Measurements from ENCODE around the gene RYR2. TPM values are rescaled to one million over a fixed set of nuclear protein-coding genes. Genes with fewer than 3 reads are reported as not detected.

Gene RYR2
- total RNA-seq, 1 experiment from 2014 or later, result 3.4 TPM

- Histone ChIP-seq H4K5ac (ENCODE audit: insufficient read length, low read depth, low read length) (no peak overlapping the region), H3K27me3 (ENCODE audit: insufficient read depth, low read length) (no peaks in the 10 kb centered on the region), H3T11ph (ENCODE audit: low read length) (no peak overlapping the region), H3K79me1 (ENCODE audit: insufficient read depth, low read depth, low read length, poor library complexity, severe bottlenecking) (no peaks in the 10 kb centered on the region), H2AK5ac (ENCODE audit: insufficient read length, low read length) (no peak overlapping the region), H2BK15ac (ENCODE audit: low read depth, low read length) (no peak overlapping the region), H3K9ac (ENCODE audit: extremely low read depth, insufficient read length, low read length) (no peak overlapping the region), H3K4ac (ENCODE audit: low read depth, low read length) (no peak overlapping the region), H3K9me3 (ENCODE audit: control insufficient read depth, low read depth, low read length) (no peaks in the 10 kb centered on the region), H2BK12ac (ENCODE audit: insufficient read length, low read depth, low read length) (no peak overlapping the region), H3K4me2 (ENCODE audit: insufficient read depth, insufficient read length, low read length) (no peak overlapping the region), H3K14ac (ENCODE audit: insufficient read depth, low read length) (no peak overlapping the region), H3K56ac (ENCODE audit: insufficient read length, low read depth, low read length) (no peak overlapping the region), H2BK5ac (ENCODE audit: insufficient read length, low read length) (no peak overlapping the region), H3K18ac (ENCODE audit: insufficient read length, low read depth, low read length) (no peak overlapping the region), H3K23ac (ENCODE audit: insufficient read length, low read depth, low read length) (no peak overlapping the region), H4K91ac (ENCODE audit: insufficient read length, low read depth, low read length) (no peak overlapping the region), H3K4me1 (ENCODE audit: insufficient read depth, low read length) (no peaks in the 10 kb centered on the region), H4K8ac (replicated peaks; ENCODE audit: insufficient read length, low read depth, low read length) (no peak overlapping the region), H2BK20ac (ENCODE audit: low read depth, low read length, poor library complexity, severe bottlenecking) (no peak overlapping the region), H3K79me2 (ENCODE audit: insufficient read depth, low read length) (no peaks in the 10 kb centered on the region), H3K27ac (ENCODE audit: insufficient read length, low read depth, low read length) (no peak overlapping the region), H2AFZ (ENCODE audit: low read length) (no peak overlapping the region), H3K23me2 (ENCODE audit: insufficient read length, low read depth, low read length, poor library complexity, severe bottlenecking) (no peaks in the 10 kb centered on the region), H2BK120ac (ENCODE audit: low read depth, low read length, poor library complexity, severe bottlenecking) (no peak overlapping the region), H4K20me1 (ENCODE audit: control insufficient read depth, insufficient read depth, insufficient read length) (no peaks in the 10 kb centered on the region)
- Mint-ChIP-seq H3K36me3 (ENCODE audit: insufficient read depth in 1 of 3, low read depth in 3 of 3) (peaks cover 3 to 10% (median 5%) of the 10 kb centered on the region in 3 experiments; a peak in 2 of 7 replicates), H3K27me3 (ENCODE audit: low read depth) (no peaks in the 10 kb centered on the region), H3K4me3 (no peak overlapping the region), H3K9me3 (peaks cover 0 to 6% of the 10 kb centered on the region in 2 experiments; a peak in 1 of 5 replicates), H3K27ac (no peak overlapping the region), H3K4me1 (peaks cover 25 to 26% of the 10 kb centered on the region in 2 experiments)
- TF ChIP-seq, protein P1, sequence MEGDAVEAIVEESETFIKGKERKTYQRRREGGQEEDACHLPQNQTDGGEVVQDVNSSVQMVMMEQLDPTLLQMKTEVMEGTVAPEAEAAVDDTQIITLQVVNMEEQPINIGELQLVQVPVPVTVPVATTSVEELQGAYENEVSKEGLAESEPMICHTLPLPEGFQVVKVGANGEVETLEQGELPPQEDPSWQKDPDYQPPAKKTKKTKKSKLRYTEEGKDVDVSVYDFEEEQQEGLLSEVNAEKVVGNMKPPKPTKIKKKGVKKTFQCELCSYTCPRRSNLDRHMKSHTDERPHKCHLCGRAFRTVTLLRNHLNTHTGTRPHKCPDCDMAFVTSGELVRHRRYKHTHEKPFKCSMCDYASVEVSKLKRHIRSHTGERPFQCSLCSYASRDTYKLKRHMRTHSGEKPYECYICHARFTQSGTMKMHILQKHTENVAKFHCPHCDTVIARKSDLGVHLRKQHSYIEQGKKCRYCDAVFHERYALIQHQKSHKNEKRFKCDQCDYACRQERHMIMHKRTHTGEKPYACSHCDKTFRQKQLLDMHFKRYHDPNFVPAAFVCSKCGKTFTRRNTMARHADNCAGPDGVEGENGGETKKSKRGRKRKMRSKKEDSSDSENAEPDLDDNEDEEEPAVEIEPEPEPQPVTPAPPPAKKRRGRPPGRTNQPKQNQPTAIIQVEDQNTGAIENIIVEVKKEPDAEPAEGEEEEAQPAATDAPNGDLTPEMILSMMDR (conservative IDR thresholded peaks at IDR 0.05), result no peak
- DNase-seq, result no peak
- WGBS (ENCODE audit: extremely low coverage, insufficient read length, low lambda C conversion rate), result no CpG with 5 or more reads among the region's 9 CpGs
Measured at GRCh38 chr1:237058470-237058869, 16.5 kb downstream of the RYR2 start.
